SHP77 (cell line): ENCODE measurements around the gene SPOP.

Experiments
- DNase-seq, 2 experiments: peaks; one replicate each; lab custom pipeline; 2025; lab: John Stamatoyannopoulos, UW

SPOP gene

GRCh38 chr17:49616086-49616485 is 61.8 kb downstream of the SPOP start:
- DNase-seq: no peak

GRCh38 chr17:49613182-49613800 is 64.6 kb downstream of the SPOP start:
- no peak for DNase-seq

- no peak for DNase-seq
Observed at GRCh38 chr17:49612726-49613125, 65.2 kb downstream of the SPOP start.

- no peak for DNase-seq
Observed at GRCh38 chr17:49610883-49611584, 66.9 kb downstream of the SPOP start.

- DNase-seq: no peak
Observed at GRCh38 chr17:49604314-49604869, 73.5 kb downstream of the SPOP start.

DNA sequence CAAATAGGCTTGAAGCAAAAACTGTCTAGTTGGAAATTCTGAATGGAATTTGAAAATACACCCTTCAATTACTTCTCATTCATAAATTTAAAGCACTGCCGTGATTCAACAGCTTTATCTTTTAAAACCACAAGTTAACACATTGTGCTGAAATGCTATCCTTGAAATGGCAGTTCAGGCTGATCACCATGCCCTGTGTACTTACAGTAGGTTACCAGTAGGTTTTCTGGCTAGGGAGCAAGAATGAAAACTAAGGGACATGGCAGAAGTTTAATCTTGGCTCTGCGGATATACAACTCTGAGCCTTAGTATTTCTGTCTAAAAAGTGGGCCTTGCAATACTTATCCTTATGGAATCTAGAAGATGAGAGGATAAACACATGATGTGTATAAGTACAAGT is 74.2 kb downstream of the SPOP start:
- no peak for DNase-seq

GRCh38 chr17:49603238-49603637 is 74.7 kb downstream of the SPOP start:
- DNase-seq: no peak

DNA sequence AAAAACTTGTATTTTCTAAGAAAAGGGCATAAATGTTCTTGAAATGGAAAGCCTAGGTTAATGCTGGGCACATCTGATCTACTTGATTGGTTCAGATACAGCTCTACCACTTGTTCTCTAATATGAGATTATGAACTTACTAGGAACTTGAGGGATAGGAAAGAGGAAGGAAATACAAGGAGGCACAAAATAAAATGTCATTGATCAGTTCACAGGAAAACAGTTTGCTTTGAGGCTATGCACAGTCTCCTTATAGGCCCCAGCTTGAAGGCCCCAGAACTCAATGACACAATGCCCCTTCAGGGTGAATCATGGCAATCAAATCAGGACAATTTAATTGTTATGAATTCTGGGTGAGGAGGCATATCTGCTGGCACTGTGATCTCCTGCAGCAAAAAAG is 75.1 kb downstream of the SPOP start:
- DNase-seq: no peak

GRCh38 chr17:49600949-49601348 is 76.9 kb downstream of the SPOP start:
- DNase-seq: no peak

GRCh38 chr17:49598918-49599317 is 79.0 kb downstream of the SPOP start:
- DNase-seq: no peak

GRCh38 chr17:49597928-49598655 is 79.8 kb downstream of the SPOP start:
- DNase-seq: no peak

GRCh38 chr17:49597436-49597835 is 80.5 kb downstream of the SPOP start:
- no peak for DNase-seq

- no peak for DNase-seq
Observed at GRCh38 chr17:49596613-49597244, 81.2 kb downstream of the SPOP start.

DNA sequence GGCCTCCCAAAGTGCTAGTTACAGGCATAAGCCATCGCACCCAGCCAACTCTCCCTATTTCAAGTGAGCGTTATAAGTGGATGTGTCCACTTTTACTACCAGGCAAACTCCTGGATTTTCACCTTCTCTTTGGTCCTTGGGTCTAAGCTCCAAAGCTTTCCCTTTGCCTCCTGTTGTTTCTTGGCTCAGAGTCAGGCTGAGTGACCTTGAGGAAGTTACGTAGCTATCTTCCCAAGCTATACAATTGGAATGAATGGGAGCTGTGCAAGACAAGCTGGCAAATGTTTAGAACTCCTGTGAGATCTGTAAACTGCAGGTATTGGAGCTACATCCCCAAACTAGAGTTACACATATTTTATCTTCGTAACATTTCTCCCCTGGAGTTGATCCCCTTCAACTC is 81.9 kb downstream of the SPOP start:
- no peak for DNase-seq

DNA sequence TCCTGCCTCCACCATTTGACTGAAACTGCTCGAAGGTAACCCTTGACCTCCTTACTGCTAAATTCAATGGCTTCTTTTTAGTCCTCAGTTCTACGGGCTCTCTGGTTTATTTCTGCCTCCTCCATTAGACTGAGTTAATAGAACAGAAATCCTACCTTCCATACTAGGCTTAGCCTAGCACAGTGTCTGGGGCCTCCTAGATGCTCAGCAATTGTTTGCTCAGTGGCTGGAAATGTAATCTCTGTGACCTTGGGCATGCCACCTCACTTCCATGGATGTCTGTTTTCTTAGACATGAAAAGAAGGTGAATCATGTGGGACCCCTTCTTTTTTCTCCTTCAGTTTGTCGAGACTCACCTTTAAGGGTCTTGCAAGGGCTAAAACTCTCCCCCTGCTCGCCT is 82.6 kb downstream of the SPOP start:
- DNase-seq: no peak

DNA sequence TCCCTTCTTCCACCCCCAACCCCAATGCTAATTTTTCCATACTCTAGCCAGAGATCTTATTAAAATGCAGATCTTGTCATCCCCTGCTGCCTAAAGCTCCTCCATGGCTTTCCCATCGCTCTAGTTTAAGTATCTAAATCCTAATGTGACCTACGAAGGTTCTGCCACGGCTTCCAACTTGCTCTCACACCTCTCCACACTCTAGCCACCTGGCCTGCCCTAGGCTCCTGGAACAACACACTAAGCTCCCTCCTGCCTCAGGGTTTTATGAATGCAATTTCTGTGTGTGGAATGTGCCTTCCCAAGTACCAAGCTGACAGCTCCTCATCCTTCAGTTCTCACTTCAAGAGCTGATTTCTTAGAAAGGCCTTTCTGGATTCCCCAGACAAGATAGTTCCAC is 85.6 kb downstream of the SPOP start:
- no peak for DNase-seq

GRCh38 chr17:49590874-49591273 is 87.0 kb downstream of the SPOP start:
- no peak for DNase-seq

GRCh38 chr17:49589577-49589927 is 88.3 kb downstream of the SPOP start:
- no peak for DNase-seq

GRCh38 chr17:49588726-49589576 is 88.9 kb downstream of the SPOP start:
- no peak for DNase-seq

DNA sequence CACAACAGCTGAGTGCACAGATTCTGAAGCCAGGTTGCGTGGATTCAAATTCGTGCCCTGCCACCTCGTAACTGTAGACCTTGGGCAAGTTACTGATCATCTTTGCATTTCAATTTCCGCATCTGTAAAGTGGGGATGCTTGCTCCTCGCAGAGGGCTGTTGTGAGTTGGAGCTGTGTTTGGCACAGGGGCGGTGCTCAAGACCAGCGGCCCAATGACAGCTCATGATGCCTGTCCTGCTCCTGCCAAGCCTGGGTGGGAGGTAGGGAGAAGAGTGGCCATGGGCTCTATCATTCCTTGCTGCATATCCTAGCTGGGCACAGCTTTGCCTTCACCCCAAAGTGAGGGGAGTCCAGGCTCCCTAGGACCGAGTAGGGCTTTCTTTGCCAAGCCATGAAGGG is 89.6 kb downstream of the SPOP start:
- DNase-seq: no peak

GRCh38 chr17:49587366-49588073 is 90.4 kb downstream of the SPOP start:
- no peak for DNase-seq
